ENCODE data around the gene PCSK2.
A peak's percentile ranks its signal among the peaks of the same experiment; 100 is the strongest.

PCSK2 gene

GRCh38 chr20:17505636-17506517 is 279.0 kb downstream of the PCSK2 start:
- DNase-seq (ENCODE audit: low spot score): no peak

- DNase-seq (ENCODE audit: low spot score): no peak
These were observed 280.2 kb downstream of the PCSK2 start for GRCh38 chr20:17507032-17507431.

- no peak for DNase-seq (ENCODE audit: low spot score)
These were observed 280.7 kb downstream of the PCSK2 start for GRCh38 chr20:17507531-17507930.

- DNase-seq (ENCODE audit: low spot score): no peak
These were observed 281.9 kb downstream of the PCSK2 start for GRCh38 chr20:17508756-17509155.

- DNase-seq (ENCODE audit: low spot score): no peak
These were observed 283.7 kb downstream of the PCSK2 start for GRCh38 chr20:17510548-17510947.

GRCh38 chr20:17511401-17511800 is 284.6 kb downstream of the PCSK2 start:
- no peak for DNase-seq (ENCODE audit: low spot score)

- no peak for DNase-seq (ENCODE audit: low spot score)
These were observed 287.1 kb downstream of the PCSK2 start for GRCh38 chr20:17513939-17514338.

GRCh38 chr20:17515053-17515452 is 288.2 kb downstream of the PCSK2 start:
- DNase-seq (ENCODE audit: low spot score): no peak

GRCh38 chr20:17518339-17519052 is 291.7 kb downstream of the PCSK2 start:
- no peak for DNase-seq (ENCODE audit: low spot score)

- DNase-seq (ENCODE audit: low spot score): no peak
These were observed 292.9 kb downstream of the PCSK2 start for GRCh38 chr20:17519606-17520285.

- DNase-seq (ENCODE audit: low spot score): no peak
These were observed 293.7 kb downstream of the PCSK2 start for GRCh38 chr20:17520583-17520982.

GRCh38 chr20:17522528-17522927 is 295.7 kb downstream of the PCSK2 start:
- DNase-seq (ENCODE audit: low spot score): no peak

- no peak for DNase-seq (ENCODE audit: low spot score)
These were observed 296.5 kb downstream of the PCSK2 start for GRCh38 chr20:17523326-17523725.

GRCh38 chr20:17524560-17524959 is 297.7 kb downstream of the PCSK2 start:
- DNase-seq (ENCODE audit: low spot score): no peak

GRCh38 chr20:17525132-17525531 is 298.3 kb downstream of the PCSK2 start:
- DNase-seq (ENCODE audit: low spot score): no peak

- DNase-seq (ENCODE audit: low spot score): peak; percentile 24
These were observed 298.8 kb downstream of the PCSK2 start for GRCh38 chr20:17525650-17526049.

GRCh38 chr20:17529586-17529985 is 302.7 kb downstream of the PCSK2 start:
- no peak for DNase-seq (ENCODE audit: low spot score)

GRCh38 chr20:17530153-17530552 is 303.3 kb downstream of the PCSK2 start:
- no peak for DNase-seq (ENCODE audit: low spot score)

- DNase-seq (ENCODE audit: low spot score): peak; percentile 55
These were observed 304.1 kb downstream of the PCSK2 start, which contains the start of gene BFSP1 for GRCh38 chr20:17530716-17531664. Gene BFSP1, minus strand, starts transcription at chr20:17531379. Its CDS starts 50 bp downstream, at chr20:17531329.

GRCh38 chr20:17531665-17532025 is 304.8 kb downstream of the PCSK2 start:
- no peak for DNase-seq (ENCODE audit: low spot score)

- no peak for DNase-seq (ENCODE audit: low spot score)
These were observed 306.6 kb downstream of the PCSK2 start for GRCh38 chr20:17533396-17533795.

GRCh38 chr20:17534077-17534476 is 307.2 kb downstream of the PCSK2 start:
- DNase-seq (ENCODE audit: low spot score): no peak
